H1 (cell line): ENCODE measurements around the gene TBC1D22A. TPM values are rescaled to one million over a fixed set of nuclear protein-coding genes. Genes with fewer than 3 reads are reported as not detected.

Experiments
- CTCF ChIA-PET: fragments of 300-600 bp; sonication (Branson Sonifier 250); formaldehyde crosslinking; loops from one replicate; lab custom pipeline; 2021; ENCODE audit not compliant: partially characterized antibody; lab: Charles Lee
- POLR2A ChIA-PET: fragments of 300-600 bp; sonication (Branson Sonifier 250); formaldehyde crosslinking; loops from one replicate; lab custom pipeline; 2021; ENCODE audit warnings: inconsistent platforms; ENCODE audit not compliant: partially characterized antibody; lab: Charles Lee
- DNase-seq, 2 experiments: peaks; one replicate each; pipeline versions ENCODE4 v3.0.0 to v3.0.0-alpha.2; 2010 to 2022; ENCODE audit warnings: low spot score in 2 of 2, low read depth in 1 of 2, mixed read lengths in 1 of 2
- FAIRE-seq: peaks from 2 replicates; lab custom pipeline; 2011; peaks lifted over from hg19 to GRCh38; lab: Jason Lieb, UNC
- H2AFZ ChIP-seq: 2 replicates; pipeline ENCODE4 v1.8.1; 2012; ENCODE audit warnings: low read length, inconsistent platforms
- H2AK5ac ChIP-seq: 2 replicates; pipeline ENCODE4 v1.6.1; 2013; ENCODE audit warnings: low read depth, low read length
- H2BK120ac ChIP-seq: replicated peaks from 2 replicates; pipeline ENCODE3; 2013; ENCODE audit warnings: low read depth, low read length, inconsistent platforms
- H2BK12ac ChIP-seq: 2 replicates; pipeline ENCODE4 v1.6.1; 2013; ENCODE audit warnings: low read depth, low read length
- H2BK15ac ChIP-seq: 2 replicates; pipeline ENCODE4 v1.6.1; 2013; ENCODE audit warnings: low read length
- H2BK20ac ChIP-seq: 2 replicates; pipeline ENCODE4 v1.6.1; 2013; ENCODE audit warnings: low read length
- H2BK5ac ChIP-seq: 2 replicates; pipeline ENCODE4 v1.6.1; 2013; ENCODE audit warnings: low read depth, low read length
- H3K14ac ChIP-seq: 2 replicates; pipeline ENCODE4 v1.6.1; 2013; ENCODE audit warnings: inconsistent platforms; ENCODE audit not compliant: insufficient read length
- H3K18ac ChIP-seq: 2 replicates; pipeline ENCODE4 v1.6.1; 2013; ENCODE audit warnings: low read length; ENCODE audit errors: extremely low read depth
- H3K23ac ChIP-seq: 2 replicates; pipeline ENCODE4 v1.6.1; 2013; ENCODE audit warnings: inconsistent platforms; ENCODE audit not compliant: insufficient read length
- H3K23me2 ChIP-seq: 2 replicates; pipeline ENCODE4 v1.6.1; 2013; ENCODE audit warnings: low read depth, low read length
- H3K27ac ChIP-seq: 2 replicates; pipeline ENCODE4 v1.6.1; 2011; ENCODE audit warnings: low read depth, low read length, inconsistent platforms
- H3K27me3 ChIP-seq, 4 experiments: replicated peaks in 1 of 4; 1 replicate in 1 of 4; 2 replicates in 3 of 4; pipeline versions ENCODE4 v1.6.1 to v1.8.1; 2011 to 2013; ENCODE audit warnings: low read length in 3 of 4, mild to moderate bottlenecking in 3 of 4, inconsistent platforms in 2 of 4, mixed read lengths in 2 of 4, moderate library complexity in 1 of 4; ENCODE audit not compliant: control insufficient read depth in 3 of 4, insufficient read depth in 3 of 4; ENCODE audit errors: extremely low read depth in 1 of 4
- H3K36me3 ChIP-seq, 4 experiments: 2 replicates each; pipeline versions ENCODE4 v1.6.1 to v1.8.1; 2011 to 2013; ENCODE audit warnings: mild to moderate bottlenecking in 4 of 4, low read length in 3 of 4, moderate library complexity in 2 of 4, control low read depth in 1 of 4, inconsistent platforms in 1 of 4; ENCODE audit not compliant: insufficient read depth in 4 of 4, control insufficient read depth in 2 of 4
- H3K4ac ChIP-seq: replicated peaks from 2 replicates; pipeline ENCODE3; 2013; ENCODE audit warnings: low read length, low read depth, mixed read lengths, inconsistent platforms; ENCODE audit not compliant: insufficient read length
- H3K4me1 ChIP-seq, 4 experiments: replicated peaks in 1 of 4; 1 replicate in 1 of 4; 2 replicates in 3 of 4; pipeline versions ENCODE4 v1.6.1 to v1.8.1; 2011 to 2013; ENCODE audit warnings: low read length in 3 of 4, inconsistent platforms in 2 of 4, mixed read lengths in 1 of 4; ENCODE audit not compliant: insufficient read depth in 4 of 4, control insufficient read depth in 3 of 4
- H3K4me2 ChIP-seq, 2 experiments: 2 replicates each; pipeline versions ENCODE4 v1.6.1 to v1.8.1; 2011 to 2013; ENCODE audit warnings: low read depth in 2 of 2, low read length in 2 of 2, control low read depth in 1 of 2, inconsistent platforms in 1 of 2, mild to moderate bottlenecking in 1 of 2; ENCODE audit not compliant: insufficient read depth in 1 of 2
- H3K4me3 ChIP-seq, 4 experiments: fragments of 200-600, 300-600 bp in 1 of 4; sonication (generic), shearing (Covaris generic), sonication (Bioruptor Twin) in 1 of 4; 2 replicates each; pipeline versions ENCODE4 v1.5.1 to v1.8.1; 2011 to 2016; ENCODE audit warnings: low read length in 4 of 4, low read depth in 3 of 4, control low read depth in 2 of 4, inconsistent platforms in 2 of 4, mild to moderate bottlenecking in 2 of 4, mixed read lengths in 1 of 4, moderate library complexity in 1 of 4; ENCODE audit not compliant: insufficient read depth in 2 of 4; ENCODE audit errors: extremely low read depth in 1 of 4
- H3K56ac ChIP-seq: replicated peaks from 2 replicates; pipeline ENCODE3; 2013; ENCODE audit warnings: low read depth, mild to moderate bottlenecking, mixed read lengths, low read length, inconsistent platforms; ENCODE audit not compliant: insufficient read length
- H3K79me1 ChIP-seq: 2 replicates; pipeline ENCODE4 v1.6.1; 2013; ENCODE audit warnings: low read depth, low read length, control low read depth
- H3K79me2 ChIP-seq, 2 experiments: 2 replicates each; pipeline versions ENCODE4 v1.6.1 to v1.8.1; 2012 to 2013; ENCODE audit warnings: low read length in 2 of 2, mild to moderate bottlenecking in 2 of 2, inconsistent platforms in 1 of 2; ENCODE audit not compliant: insufficient read depth in 2 of 2, control insufficient read depth in 1 of 2
- H3K9ac ChIP-seq, 4 experiments: replicated peaks in 1 of 4; 1 replicate in 1 of 4; 2 replicates in 3 of 4; pipeline versions ENCODE4 v1.6.1 to v1.8.1; 2011 to 2013; ENCODE audit warnings: low read depth in 3 of 4, low read length in 3 of 4, control low read depth in 2 of 4, mild to moderate bottlenecking in 2 of 4, moderate library complexity in 2 of 4, inconsistent platforms in 1 of 4; ENCODE audit errors: extremely low read depth in 1 of 4
- H3K9me3 ChIP-seq, 2 experiments: 2 replicates each; pipeline versions ENCODE4 v1.6.1 to v1.8.1; 2012 to 2013; ENCODE audit warnings: mild to moderate bottlenecking in 2 of 2, moderate library complexity in 2 of 2, control low read depth in 1 of 2, inconsistent platforms in 1 of 2, low read depth in 1 of 2, low read length in 1 of 2, mixed read lengths in 1 of 2; ENCODE audit not compliant: insufficient read depth in 2 of 2
- H4K20me1 ChIP-seq, 2 experiments: replicated peaks in 1 of 2; 2 replicates each; pipeline versions ENCODE3 to v1.8.1; 2011 to 2013; ENCODE audit warnings: inconsistent platforms in 2 of 2, low read length in 2 of 2, mild to moderate bottlenecking in 1 of 2; ENCODE audit not compliant: insufficient read depth in 2 of 2, control insufficient read depth in 1 of 2
- H4K5ac ChIP-seq: 2 replicates; pipeline ENCODE4 v1.6.1; 2013; ENCODE audit warnings: low read length, low read depth, mixed read lengths, inconsistent platforms; ENCODE audit not compliant: insufficient read length
- H4K8ac ChIP-seq: 2 replicates; pipeline ENCODE4 v1.8.0; 2013; ENCODE audit warnings: mild to moderate bottlenecking, moderate library complexity, low read length, inconsistent platforms; ENCODE audit not compliant: insufficient read depth; ENCODE audit errors: extremely low read depth
- H4K91ac ChIP-seq: replicated peaks from 2 replicates; pipeline ENCODE3; 2013; ENCODE audit warnings: low read length, mixed read lengths, inconsistent platforms; ENCODE audit not compliant: insufficient read length
- BACH1 ChIP-seq: IDR thresholded peaks from 2 replicates; pipeline ENCODE4 v1.6.1; 2012; ENCODE audit warnings: low read length, improper control_type of control experiment
- CTBP2 ChIP-seq: IDR thresholded peaks from 2 replicates; pipeline ENCODE4 v1.7.0; 2011; ENCODE audit warnings: borderline replicate concordance, mild to moderate bottlenecking, moderate library complexity, mixed read lengths, low read length; ENCODE audit not compliant: insufficient read depth, insufficient read length
- WGBS, 2 experiments: shearing (Covaris generic) in 1 of 2; methylation state at CpG; one replicate each; pipeline versions ENCODE4 v1.1.6 to v1.1.7; 2013 to 2015; ENCODE audit warnings: low lambda C conversion rate in 2 of 2, mixed read lengths in 2 of 2, inconsistent platforms in 1 of 2, low coverage in 1 of 2, missing lambda C conversion rate in 1 of 2; ENCODE audit not compliant: insufficient replicate concordance in 2 of 2, insufficient coverage in 1 of 2, insufficient read length in 1 of 2; ENCODE audit errors: extremely low coverage in 1 of 2, missing lambda C conversion rate in 1 of 2; 5-methylcytosine and 5-hydroxymethylcytosine counted together
- polyA plus RNA-seq, 7 experiments: library from polyadenylated mRNA; depleted of rRNA in 3 of 7; stranded (reverse) in 5 of 7; unstranded in 2 of 7; fragments of >200 nt in 5 of 7; fragments of 200-250 nt in 2 of 7; gene quantifications; 1 replicate in 5 of 7; 2 replicates in 1 of 7; 4 replicates in 1 of 7; pipeline versions ENCODE4 v1.2.1 to v1.2.3, GENCODE V29; 2011 to 2013; ENCODE audit warnings: missing spikeins in 2 of 7, mixed read lengths in 2 of 7
- total RNA-seq: library from RNA; stranded (reverse); fragmentation: NEBNext Ultra II Directional; extraction: Animal tissue kit (Norgen Biotek cat#: 25700); gene quantifications from 2 replicates; pipeline ENCODE4 v1.2.1, GENCODE V29; 2021

The TBC1D22A gene
- total and polyA plus RNA-seq, 2 of the 8 experiments (the other 6 are each of a cell fraction or from before 2014, with no cell fraction given): 11.9 to 18.4 TPM

DNA sequence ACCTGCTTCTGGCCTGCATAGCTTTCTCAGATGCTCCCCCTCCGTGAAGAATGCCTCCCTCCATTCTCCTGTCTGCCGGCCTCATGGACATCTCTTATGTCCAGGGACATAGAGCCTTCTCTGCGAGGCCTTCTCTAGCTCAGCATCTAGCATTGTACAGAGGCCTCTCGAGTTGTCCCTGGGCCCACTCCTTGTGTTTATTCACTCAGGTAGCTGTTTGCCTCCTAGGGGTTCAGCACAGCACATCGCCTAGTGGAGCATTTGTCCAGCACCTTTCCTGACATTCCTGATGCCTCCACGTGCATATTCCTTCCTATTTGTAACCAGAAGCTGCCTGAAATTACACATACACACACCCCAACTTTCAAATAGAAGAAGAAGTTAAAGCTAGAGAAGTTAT is 101.3 kb downstream of the TBC1D22A start:
- peak; percentile 7 for FAIRE-seq

More for the DNA sequence above, 101.3 kb downstream of the TBC1D22A start:
- H4K91ac ChIP-seq: no peak overlapping the region
- 83% methylated on average over 6 of the region's 6 CpGs; no CpG with 5 or more reads in 1 of the 2 experiments for WGBS, 2 experiments
- no peak for DNase-seq
- TF ChIP-seq BACH1 (no peak), CTBP2 (no peak)
- no peak overlapping the region for H3K23ac ChIP-seq
- no peak overlapping the region for H3K56ac ChIP-seq
- H3K23me2 ChIP-seq: no peaks in the 10 kb centered on the region
- no peak overlapping the region for H2BK20ac ChIP-seq
- ChIA-PET POLR2A (interaction anchor here (0.7 kb wide), 1 partner anchor 9 kb away, joined by 3 read pairs; no protein-coding TSS in a partner anchor), CTCF (interaction anchor here (0.7 to 3.1 kb wide), 3 partner anchors 15 to 37 kb away, joined by 3 to 13 read pairs (median 3); no protein-coding TSS in a partner anchor)
- H2BK12ac ChIP-seq: no peak overlapping the region
- H3K9ac ChIP-seq: no peak overlapping the region
- H3K4me2 ChIP-seq: no peak overlapping the region
- no peak overlapping the region for H3K14ac ChIP-seq
- no peak overlapping the region for H3K18ac ChIP-seq
- H3K27ac ChIP-seq: no peak overlapping the region
- H3K79me2 ChIP-seq: peaks cover 0 to 7% of the 10 kb centered on the region in 2 experiments; a peak in 1 of 4 replicates
- H2AFZ ChIP-seq: no peak overlapping the region
- H4K5ac ChIP-seq: no peak overlapping the region
- no peaks in the 10 kb centered on the region for H3K9me3 ChIP-seq
- no peak overlapping the region for H3K4me3 ChIP-seq
- no peak overlapping the region for H2BK15ac ChIP-seq
- no peak overlapping the region for H4K8ac ChIP-seq
- H3K4me1 ChIP-seq: 0 out of 7 replicates have a peak, but pooled peaks cover 0 to 7% (median 0%) of the 10 kb centered on the region in 4 experiments
- no peak overlapping the region for H2BK120ac ChIP-seq
- H2AK5ac ChIP-seq: no peak overlapping the region
- no peaks in the 10 kb centered on the region for H3K27me3 ChIP-seq
- no peaks in the 10 kb centered on the region for H3K36me3 ChIP-seq
- peaks cover 3% of the 10 kb centered on the region for H3K79me1 ChIP-seq
- no peak overlapping the region for H3K4ac ChIP-seq
- no peak overlapping the region for H2BK5ac ChIP-seq
- no peaks in the 10 kb centered on the region for H4K20me1 ChIP-seq
